ENCODE data around the gene MAST1.
"Not testable (repeated sequence)": the region's sequence is repeated elsewhere in the genome, so short reads cannot be mapped to it uniquely, and the experiment has no call there.

MAST1 gene

DNA sequence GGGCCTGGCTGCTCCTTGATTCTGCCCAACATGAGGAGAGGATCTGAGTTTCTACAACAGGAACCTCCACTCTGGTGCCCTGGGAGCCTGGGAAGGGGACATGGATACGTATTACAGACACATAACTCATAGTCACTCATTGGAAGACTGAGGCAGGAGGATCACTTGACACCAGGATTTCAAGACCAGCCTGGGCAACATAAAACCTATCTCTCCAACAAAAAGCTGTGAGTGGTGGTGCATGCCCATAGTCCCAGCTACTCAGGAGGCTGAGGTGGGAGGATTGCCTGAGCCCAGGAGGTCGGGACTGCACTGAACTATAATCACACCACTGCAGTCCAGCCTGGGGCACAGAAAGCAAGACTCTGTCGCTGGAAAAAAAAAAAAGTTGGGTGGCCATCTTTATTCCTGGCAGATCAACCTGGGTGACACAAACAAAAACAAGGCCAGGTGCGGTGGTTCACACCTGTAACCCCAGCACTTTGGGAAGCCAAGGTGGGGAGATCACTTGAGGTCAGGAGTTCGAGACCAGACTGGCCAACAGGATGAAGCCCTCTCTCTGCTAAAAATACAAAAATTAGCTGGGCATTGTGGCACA lies 49.8 kb downstream of the MAST1 start:
- DNase-seq (ENCODE audit: low read depth in 4 of 4, low spot score in 1 of 4), result no peak

DNA sequence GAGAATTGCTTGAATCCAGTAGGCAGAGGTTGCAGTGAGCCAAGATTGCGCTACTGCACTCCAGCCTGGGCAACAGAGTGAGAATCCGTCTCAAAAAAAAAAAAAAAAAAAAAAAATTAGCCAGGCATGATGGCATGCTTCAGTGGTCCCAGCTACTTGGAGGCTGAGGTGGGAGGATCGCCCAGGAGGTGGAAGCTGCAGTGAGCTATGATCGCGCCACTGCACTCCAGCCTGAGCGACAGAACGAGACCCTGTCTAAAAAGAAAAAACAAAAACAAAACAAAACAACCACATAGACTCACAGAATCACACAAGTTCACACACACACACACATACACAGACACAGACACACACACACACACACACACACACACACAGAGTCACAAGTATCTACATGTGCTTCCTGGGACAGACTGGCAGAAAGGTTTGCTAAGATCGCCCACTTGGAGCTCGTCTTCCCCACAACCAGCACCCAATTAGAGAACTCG lies 52.0 kb downstream of the MAST1 start:
- DNase-seq (ENCODE audit: low read depth in 4 of 4, low spot score in 1 of 4), result not testable (repeated sequence)

DNA sequence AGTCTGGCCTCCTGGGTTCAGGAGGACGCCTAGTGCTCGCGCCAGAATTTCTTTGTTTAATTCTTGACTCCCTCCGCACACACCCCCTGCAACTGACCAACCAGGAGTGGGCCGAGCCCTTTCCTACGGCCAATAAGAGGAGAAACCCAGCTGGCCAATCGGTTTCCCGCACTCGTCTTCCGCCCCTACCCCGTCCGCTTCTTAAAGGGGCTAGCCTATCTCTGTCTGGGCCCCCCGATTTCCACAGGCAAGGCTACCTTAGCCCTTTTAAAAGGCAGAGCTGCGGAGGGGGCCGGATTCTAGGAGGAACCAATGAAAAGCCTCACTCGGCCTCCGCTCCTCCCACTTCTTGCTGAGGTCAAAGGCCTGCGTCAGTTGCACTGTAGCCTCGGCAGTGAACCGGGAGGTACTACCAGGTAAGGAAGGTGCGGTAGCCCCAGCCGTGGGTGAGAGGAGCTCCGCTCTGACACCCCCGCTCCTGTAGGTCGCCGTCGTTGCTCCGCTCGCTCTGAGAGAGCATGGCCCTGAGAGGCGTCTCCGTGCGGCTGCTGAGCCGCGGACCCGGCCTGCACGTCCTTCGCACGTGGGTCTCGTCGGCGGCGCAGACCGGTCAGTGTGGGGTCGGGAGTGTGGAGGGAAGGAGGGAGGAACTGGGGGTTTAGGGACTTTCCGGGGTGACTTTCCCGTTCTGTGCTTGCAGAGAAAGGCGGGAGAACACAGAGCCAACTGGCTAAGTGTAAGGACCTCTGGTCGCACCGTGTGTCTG lies 52.7 kb downstream of the MAST1 start, which contains the start of gene GCDH:
Gene GCDH, plus strand, starts transcription at position 374 of the 766 bp plus-strand sequence. Its CDS starts 145 bp downstream, at position 519.
- DNase-seq (ENCODE audit: low read depth in 4 of 4, low spot score in 1 of 4), result peak; percentile 78 to 96 (median 90)

GRCh38 chr19:12891553-12892021 lies 53.3 kb downstream of the MAST1 start:
- no peak for DNase-seq (ENCODE audit: low read depth in 4 of 4, low spot score in 1 of 4)

- no peak for DNase-seq (ENCODE audit: low read depth in 4 of 4, low spot score in 1 of 4)
Measured at GRCh38 chr19:12893582-12893981, 55.3 kb downstream of the MAST1 start.

DNA sequence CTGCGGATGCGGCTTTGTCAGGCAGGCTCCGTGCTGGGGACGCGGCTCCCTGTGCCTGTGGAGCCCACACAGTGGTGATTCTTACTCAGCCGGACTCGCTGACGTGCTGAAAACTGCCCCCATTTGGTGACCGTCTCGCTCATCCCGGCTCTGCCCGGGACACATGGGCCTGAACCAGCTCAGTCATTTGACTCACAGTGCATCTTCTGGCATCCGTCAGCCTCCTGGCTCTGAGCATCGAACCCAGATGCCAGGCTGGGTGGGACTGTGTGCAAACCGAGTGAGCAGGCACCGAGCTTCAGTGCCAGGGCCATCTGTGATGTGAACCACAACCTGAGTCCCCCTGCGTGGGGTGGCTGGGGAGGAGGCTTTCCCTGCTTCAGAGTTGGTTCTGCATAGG lies 58.1 kb downstream of the MAST1 start:
- no peak for DNase-seq (ENCODE audit: low read depth in 4 of 4, low spot score in 1 of 4)

DNA sequence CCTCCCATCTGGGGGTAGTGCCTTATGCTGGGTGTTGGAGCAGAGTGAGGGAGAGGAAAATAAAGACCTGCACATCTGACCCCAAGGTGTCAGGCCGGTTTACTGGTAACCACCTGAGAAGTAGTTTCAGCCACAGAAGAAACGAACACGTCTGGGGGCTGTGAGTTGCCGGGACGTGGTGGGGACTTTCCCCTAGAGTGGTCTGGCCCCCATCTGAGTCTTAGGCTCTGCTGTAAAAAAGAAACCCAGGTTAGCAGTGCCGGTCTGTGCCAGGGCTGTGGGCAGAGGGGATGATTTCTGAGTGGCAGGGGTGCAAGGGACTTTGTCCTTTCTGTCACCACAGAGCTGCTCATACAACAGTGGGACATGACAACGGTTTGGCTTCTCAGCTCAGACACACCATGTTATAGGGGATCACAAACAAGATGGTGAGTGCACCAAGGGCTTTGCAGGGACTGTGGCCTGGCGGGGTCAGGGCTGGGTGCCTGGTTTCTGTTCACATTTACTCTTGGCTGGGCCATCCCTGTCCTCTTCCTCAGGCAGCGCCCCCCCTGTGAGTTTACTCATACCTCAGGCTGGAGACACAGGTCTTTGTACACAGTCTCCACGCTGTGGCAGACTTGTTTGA lies 61.7 kb downstream of the MAST1 start:
- no peak for DNase-seq (ENCODE audit: low read depth in 4 of 4, low spot score in 1 of 4)

DNA sequence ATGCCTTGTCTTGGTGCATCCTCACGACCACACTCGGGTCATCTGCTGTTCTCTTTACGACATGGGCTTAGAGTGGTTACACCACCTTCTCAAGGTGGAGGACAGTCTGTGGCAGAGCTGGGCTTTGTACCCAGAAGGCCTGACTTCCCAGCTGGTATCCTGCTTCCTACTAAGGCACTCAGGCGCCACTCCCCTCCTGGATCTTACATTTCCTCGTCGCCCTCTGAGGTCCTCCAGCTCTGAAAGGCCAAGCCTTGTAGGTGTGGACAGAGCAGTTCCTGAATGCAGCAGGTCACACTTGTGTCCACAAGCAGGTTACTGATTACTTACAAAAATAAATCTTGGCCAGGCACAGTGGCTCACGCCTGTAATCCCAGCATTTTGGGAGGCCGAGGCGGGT lies 68.9 kb downstream of the MAST1 start:
- no peak for DNase-seq (ENCODE audit: low read depth in 4 of 4, low spot score in 1 of 4)

DNA sequence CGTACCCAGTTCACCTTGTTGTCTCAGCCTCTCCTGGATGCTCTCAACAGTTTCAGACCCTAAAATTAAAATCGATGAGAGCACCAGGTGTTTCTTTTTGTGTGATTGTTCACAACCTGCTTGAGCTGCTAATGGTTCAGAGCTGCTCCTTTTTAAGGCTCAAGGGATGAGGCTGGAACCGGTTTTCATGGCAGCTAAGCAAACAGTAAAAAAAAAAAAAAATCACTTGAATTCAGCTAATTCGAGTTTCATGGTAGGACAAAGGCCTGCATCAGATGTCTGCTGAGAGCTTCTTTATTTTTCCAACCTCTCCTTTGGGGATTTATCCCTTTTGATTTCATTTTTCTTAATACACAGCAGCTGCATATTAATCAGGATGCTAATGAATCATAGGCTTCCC lies 74.3 kb downstream of the MAST1 start:
- DNase-seq (ENCODE audit: low read depth in 4 of 4, low spot score in 1 of 4), result no peak

- no peak for DNase-seq (ENCODE audit: low read depth in 4 of 4, low spot score in 1 of 4)
Measured at GRCh38 chr19:12913011-12913561, 74.8 kb downstream of the MAST1 start.

- DNase-seq (ENCODE audit: low read depth in 4 of 4, low spot score in 1 of 4), result peak in 1 of 4 experiments; percentile 18
Measured at GRCh38 chr19:12913851-12914690, 75.8 kb downstream of the MAST1 start.

- not testable (repeated sequence) for DNase-seq (ENCODE audit: low read depth in 4 of 4, low spot score in 1 of 4)
Measured at GRCh38 chr19:12915860-12916259, 77.5 kb downstream of the MAST1 start.

DNA sequence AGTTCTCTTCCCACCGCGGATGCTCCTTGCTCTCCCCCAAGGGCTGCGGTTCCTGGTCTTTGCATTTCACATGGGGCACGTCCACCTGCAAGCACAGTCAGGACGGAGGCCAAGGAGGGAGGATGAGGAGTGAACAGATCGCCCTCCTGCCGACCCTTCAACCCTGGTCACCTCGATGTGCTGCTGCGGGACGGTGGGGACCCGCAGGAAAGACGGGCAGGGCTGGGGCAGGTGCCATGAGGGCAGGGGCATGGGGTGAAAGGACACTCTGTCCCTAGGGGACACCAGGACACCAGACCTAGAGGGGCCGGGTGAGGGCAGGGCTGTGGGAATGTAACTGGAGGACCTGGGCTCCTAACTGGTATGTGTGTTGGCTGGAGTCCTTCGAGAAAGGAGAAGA lies 79.9 kb downstream of the MAST1 start:
- no peak for DNase-seq (ENCODE audit: low read depth in 4 of 4, low spot score in 1 of 4)

DNA sequence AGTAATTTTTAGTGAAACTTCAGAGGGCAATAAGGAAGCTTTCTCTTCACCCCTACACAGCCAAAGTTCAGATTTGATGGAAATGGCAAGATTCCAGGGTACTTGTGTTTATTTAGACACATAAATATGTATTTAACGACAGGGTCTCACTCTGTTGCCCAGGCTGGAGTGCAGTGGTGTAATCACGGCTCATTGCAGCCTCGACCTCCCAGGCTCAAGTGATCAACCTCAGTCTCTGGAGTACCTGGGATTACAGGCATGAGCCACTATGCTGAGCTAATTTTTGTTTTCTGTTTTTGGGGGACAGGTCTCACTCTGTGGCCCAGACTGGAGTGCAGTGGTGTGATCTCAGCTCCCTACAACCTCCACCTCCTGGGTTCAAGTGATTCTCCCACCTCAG lies 82.7 kb downstream of the MAST1 start:
- DNase-seq (ENCODE audit: low read depth in 4 of 4, low spot score in 1 of 4), result no peak

- DNase-seq (ENCODE audit: low read depth in 4 of 4, low spot score in 1 of 4), result no peak
Measured at GRCh38 chr19:12922959-12923358, 84.6 kb downstream of the MAST1 start.

Data from stimulated activated CD4-positive, alpha-beta T cell treated with anti-CD3 and anti-CD28 coated beads, Interleukin-1b, Interleukin-23, amount 100 ng/mL, for 24 hours (primary cell).